ENCODE data around the gene PADI4. TPM values are rescaled to one million over a fixed set of nuclear protein-coding genes. Genes with fewer than 3 reads are reported as not detected.

The PADI4 gene
- total RNA-seq, 1 donor from 2014 or later = not detected

DNA sequence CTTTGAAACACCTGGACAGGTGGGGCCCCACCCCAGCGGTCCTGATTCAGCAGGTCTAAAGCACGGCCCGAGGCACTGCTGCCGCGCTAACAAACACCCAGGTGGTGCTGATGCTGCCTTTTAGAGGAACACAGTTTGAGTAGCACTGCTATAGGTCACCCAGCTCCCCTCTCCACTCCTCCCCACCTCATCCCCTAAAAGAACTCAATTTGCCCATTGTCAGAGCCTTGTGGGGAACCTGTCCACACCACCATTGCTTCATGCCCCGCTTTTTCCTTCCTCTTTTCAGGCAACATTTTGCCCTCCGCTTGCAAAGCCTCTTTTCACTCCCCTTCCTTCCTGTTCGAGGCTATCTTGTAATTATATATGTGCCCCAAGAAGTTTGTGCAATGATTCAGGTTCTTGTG, 26.2 kb upstream of the PADI4 start:
- TF ChIP-seq, protein P1, sequence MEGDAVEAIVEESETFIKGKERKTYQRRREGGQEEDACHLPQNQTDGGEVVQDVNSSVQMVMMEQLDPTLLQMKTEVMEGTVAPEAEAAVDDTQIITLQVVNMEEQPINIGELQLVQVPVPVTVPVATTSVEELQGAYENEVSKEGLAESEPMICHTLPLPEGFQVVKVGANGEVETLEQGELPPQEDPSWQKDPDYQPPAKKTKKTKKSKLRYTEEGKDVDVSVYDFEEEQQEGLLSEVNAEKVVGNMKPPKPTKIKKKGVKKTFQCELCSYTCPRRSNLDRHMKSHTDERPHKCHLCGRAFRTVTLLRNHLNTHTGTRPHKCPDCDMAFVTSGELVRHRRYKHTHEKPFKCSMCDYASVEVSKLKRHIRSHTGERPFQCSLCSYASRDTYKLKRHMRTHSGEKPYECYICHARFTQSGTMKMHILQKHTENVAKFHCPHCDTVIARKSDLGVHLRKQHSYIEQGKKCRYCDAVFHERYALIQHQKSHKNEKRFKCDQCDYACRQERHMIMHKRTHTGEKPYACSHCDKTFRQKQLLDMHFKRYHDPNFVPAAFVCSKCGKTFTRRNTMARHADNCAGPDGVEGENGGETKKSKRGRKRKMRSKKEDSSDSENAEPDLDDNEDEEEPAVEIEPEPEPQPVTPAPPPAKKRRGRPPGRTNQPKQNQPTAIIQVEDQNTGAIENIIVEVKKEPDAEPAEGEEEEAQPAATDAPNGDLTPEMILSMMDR (conservative IDR thresholded peaks at IDR 0.05; ENCODE audit: low read depth, low read length) = no peak
- DNase-seq (ENCODE audit: low read depth) = no peak
- no peak overlapping the region for H3K4me3 ChIP-seq (ENCODE audit: low read depth, low read length)

DNA sequence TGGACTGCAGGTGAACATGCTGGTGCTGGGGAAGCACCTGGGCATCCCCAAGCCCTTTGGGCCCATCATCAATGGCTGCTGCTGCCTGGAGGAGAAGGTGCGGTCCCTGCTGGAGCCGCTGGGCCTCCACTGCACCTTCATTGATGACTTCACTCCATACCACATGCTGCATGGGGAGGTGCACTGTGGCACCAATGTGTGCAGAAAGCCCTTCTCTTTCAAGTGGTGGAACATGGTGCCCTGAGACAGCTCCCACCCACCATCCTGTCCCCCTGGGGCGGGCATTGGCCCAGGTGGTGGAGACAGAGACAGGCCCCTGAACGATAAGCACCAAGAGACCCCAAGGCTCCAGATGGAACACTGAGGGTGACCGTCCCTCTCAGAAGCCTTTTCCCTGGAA, 25.2 kb upstream of the PADI4 start:
- TF ChIP-seq, protein P1 (conservative IDR thresholded peaks at IDR 0.05; ENCODE audit: low read depth, low read length) = no peak
- DNase-seq (ENCODE audit: low read depth) = no peak

DNA sequence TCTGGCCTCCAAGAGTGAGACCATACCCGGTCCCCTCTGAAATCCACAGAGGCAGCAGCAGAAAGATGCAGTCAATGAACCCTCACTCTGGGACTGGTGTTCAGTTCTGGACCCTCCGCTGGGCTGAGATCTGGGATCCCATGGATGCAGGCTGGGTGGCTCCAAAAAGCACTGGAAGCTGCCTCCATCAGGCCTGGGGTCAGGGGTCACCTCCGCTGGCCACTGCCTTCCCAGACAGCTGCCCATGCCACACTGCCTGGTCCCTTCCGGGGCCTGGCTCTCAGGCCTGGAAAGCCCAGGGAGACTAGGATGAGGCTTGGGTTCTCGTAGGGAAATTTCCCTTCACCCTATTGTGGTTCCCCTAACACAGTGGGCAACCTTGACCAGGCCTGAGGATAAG, 21.4 kb upstream of the PADI4 start:
- DNase-seq (ENCODE audit: low read depth) = no peak

More for the DNA sequence above, 25.2 kb upstream of the PADI4 start:
- H3K4me3 ChIP-seq (ENCODE audit: low read depth, low read length) = no peak overlapping the region

DNA sequence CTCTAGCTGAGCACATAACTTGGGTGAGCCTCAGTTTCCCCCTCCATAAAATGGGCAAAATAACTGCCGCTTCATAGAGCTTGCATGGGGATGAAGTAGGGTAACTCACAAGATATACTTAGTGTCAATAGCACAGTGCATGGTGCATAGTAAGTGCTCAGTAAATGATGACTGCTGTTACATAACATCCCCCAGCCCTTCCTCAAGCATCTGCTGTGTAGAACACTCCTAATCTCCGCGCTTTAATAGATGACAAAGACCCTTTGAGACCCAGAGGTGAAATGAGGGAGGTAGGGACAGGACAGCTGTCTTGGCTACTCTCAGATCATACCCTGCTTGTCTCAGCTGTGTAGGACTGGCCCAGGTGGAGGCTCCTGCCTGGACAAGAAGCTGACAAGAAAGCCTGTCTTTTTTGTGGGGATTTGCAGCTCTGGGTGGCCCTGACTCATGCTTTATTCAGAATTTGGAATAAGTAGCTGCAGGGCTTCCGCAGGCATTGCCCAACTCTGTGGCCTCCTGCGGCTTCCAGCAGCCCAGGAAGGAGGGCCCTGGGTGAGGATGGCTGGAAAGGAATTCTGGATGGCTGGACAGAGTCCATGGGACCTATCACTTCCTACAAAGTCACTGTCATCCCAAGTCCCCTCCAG, 20.7 kb upstream of the PADI4 start:
- no peak overlapping the region for H3K4me3 ChIP-seq (ENCODE audit: low read depth, low read length)
- TF ChIP-seq, protein P1 (conservative IDR thresholded peaks at IDR 0.05; ENCODE audit: low read depth, low read length) = no peak
- no peak for DNase-seq (ENCODE audit: low read depth)

More for the DNA sequence above, 21.4 kb upstream of the PADI4 start:
- no peak overlapping the region for H3K4me3 ChIP-seq (ENCODE audit: low read depth, low read length)
- TF ChIP-seq, protein P1 (conservative IDR thresholded peaks at IDR 0.05; ENCODE audit: low read depth, low read length) = no peak

DNA sequence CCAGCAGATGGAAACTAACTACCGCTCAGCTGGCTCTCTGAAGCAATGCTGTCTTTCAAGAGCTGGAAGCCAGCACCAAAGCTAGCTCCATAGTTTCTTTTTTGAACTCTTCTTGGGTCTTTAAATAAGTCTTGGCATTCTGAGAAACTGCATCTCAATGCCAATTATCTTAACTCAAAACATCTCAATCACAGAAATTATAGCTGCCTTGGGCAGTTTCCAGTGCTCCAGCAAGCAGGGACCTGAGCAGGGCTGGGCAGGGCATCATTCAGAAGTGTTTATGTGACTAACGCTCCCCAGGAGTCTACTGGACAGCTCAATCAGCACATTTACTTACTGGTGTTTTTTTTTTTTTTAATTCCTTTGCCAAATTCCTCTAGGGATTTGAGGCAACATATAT, 18.3 kb upstream of the PADI4 start:
- no peak for DNase-seq (ENCODE audit: low read depth)
- H3K4me3 ChIP-seq (ENCODE audit: low read depth, low read length) = no peak overlapping the region
- TF ChIP-seq, protein P1 (conservative IDR thresholded peaks at IDR 0.05; ENCODE audit: low read depth, low read length) = no peak

DNA sequence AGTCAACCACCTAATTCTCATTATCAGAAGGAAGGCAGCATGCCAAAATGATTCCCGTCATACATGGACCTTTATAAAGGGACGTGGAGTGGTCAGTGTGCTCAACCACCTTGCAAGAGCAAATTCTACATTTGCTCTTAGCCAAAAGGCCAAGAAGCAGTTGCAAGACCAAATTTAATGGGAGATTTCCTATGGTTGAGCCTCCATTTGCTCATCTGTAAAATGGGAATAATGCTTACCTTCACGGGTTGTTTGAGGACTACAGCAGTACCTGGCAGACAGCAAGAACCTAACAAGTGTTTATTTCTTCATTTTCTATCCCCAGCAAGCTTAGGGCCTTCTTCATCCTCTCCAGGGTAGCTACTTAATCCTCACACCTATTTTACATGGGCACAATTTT, 17.4 kb upstream of the PADI4 start:
- no peak for DNase-seq (ENCODE audit: low read depth)
- no peak overlapping the region for H3K4me3 ChIP-seq (ENCODE audit: low read depth, low read length)
- TF ChIP-seq, protein P1 (conservative IDR thresholded peaks at IDR 0.05; ENCODE audit: low read depth, low read length) = no peak
